ENCODE measurements around the gene ATP6V0E2. TPM values are rescaled to one million over a fixed set of nuclear protein-coding genes. Genes with fewer than 3 reads are reported as not detected.

The ATP6V0E2 gene
- total and polyA plus RNA-seq, 12 donors: 17.5 to 101 (median 32.0) TPM

- 88 to 92% (median 91%) methylated on average over 13 to 16 of the region's 16 CpGs for WGBS, 4 donors
- Histone ChIP-seq H3K9me3 (replicated peaks in 1 of 3) (no peaks in the 10 kb centered on the region), H3K4me3 (no peak overlapping the region), H3K4me1 (replicated peaks in 1 of 2) (peaks cover 9 to 11% of the 10 kb centered on the region in 2 donors), H3K36me3 (replicated peaks in 1 of 2) (no peaks in the 10 kb centered on the region), H3K27ac (no peak overlapping the region), H3K27me3 (no peaks in the 10 kb centered on the region)
- intact Hi-C loops (cut with DNase I): no loop called here
- no peak for TF ChIP-seq CTCF (IDR thresholded peaks at IDR 0.05)
- no peak for TF ChIP-seq POLR2A (IDR thresholded peaks at IDR 0.05)
- peak in 1 of 7 donors; percentile 50 for DNase-seq
Observed at GRCh38 chr7:149877890-149878522, 4.2 kb downstream of the ATP6V0E2 start.

DNA sequence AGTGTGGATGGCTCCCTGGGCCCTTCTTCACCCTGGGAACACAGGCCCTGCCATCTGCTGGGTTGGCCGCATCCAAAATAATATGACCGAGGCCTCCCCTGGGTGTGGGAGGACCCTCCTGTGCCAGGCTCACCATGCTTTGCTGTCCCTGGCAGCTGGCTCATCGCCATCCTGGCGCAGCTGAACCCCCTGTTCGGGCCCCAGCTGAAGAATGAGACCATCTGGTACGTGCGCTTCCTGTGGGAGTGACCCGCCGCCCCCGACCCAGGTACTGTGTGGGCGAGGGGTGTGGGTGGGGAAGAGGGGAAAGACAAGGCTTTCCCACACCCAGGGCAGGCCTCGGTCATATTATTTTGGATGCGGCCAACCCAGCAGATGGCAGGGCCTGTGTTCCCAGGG, 4.8 kb downstream of the ATP6V0E2 start:
- TF ChIP-seq POLR2A (IDR thresholded peaks at IDR 0.05): no peak
- TF ChIP-seq CTCF (IDR thresholded peaks at IDR 0.05): no peak
- WGBS, 4 donors: 88 to 90% (median 89%) methylated on average over 5 to 13 of the region's 13 CpGs
- H3K9me3 ChIP-seq (replicated peaks in 1 of 3): no peaks in the 10 kb centered on the region
- peak in 1 of 7 donors; percentile 19 for DNase-seq
- peaks cover 8 to 15% of the 10 kb centered on the region in 2 donors for H3K4me1 ChIP-seq (replicated peaks in 1 of 2)
- no peaks in the 10 kb centered on the region for H3K27me3 ChIP-seq
- no peak overlapping the region for H3K4me3 ChIP-seq
- no peaks in the 10 kb centered on the region for H3K36me3 ChIP-seq (replicated peaks in 1 of 2)
- no peak overlapping the region for H3K27ac ChIP-seq
- intact Hi-C loops (cut with DNase I): no loop called here

DNA sequence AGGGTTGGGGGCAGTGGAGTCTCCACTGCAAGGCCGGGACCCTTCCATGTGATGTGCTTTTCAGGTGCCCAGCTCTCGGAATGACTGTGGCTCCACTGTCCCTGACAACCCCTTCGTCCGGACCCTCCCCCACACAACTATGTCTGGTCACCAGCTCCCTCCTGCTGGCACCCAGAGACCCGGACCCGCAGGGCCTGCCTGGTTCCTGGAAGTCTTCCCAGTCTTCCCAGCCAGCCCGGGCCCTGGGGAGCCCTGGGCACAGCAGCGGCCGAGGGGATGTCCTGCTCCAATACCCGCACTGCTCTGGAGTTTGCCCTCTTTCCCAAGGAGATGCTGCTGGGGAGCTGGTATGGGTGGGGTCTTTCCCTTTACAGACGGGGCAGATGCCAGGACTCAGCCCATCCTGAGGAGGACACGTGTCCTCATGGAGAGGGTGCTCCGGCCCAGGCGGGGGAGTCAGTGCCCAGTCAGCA, 5.5 kb downstream of the ATP6V0E2 start:
- H3K4me1 ChIP-seq (replicated peaks in 1 of 2): peaks cover 4 to 19% of the 10 kb centered on the region in 2 donors
- no peaks in the 10 kb centered on the region for H3K36me3 ChIP-seq (replicated peaks in 1 of 2)
- intact Hi-C loops (cut with DNase I): no loop called here
- H3K27me3 ChIP-seq: no peaks in the 10 kb centered on the region
- no peaks in the 10 kb centered on the region for H3K9me3 ChIP-seq (replicated peaks in 1 of 3)
- no peak overlapping the region for H3K4me3 ChIP-seq
- TF ChIP-seq CTCF (IDR thresholded peaks at IDR 0.05): no peak
- TF ChIP-seq POLR2A (IDR thresholded peaks at IDR 0.05): no peak
- WGBS, 4 donors: 77 to 92% (median 88%) methylated on average over 7 to 14 of the region's 14 CpGs
- peak in 1 of 7 donors; percentile 13 for DNase-seq
- H3K27ac ChIP-seq: no peak overlapping the region

DNA sequence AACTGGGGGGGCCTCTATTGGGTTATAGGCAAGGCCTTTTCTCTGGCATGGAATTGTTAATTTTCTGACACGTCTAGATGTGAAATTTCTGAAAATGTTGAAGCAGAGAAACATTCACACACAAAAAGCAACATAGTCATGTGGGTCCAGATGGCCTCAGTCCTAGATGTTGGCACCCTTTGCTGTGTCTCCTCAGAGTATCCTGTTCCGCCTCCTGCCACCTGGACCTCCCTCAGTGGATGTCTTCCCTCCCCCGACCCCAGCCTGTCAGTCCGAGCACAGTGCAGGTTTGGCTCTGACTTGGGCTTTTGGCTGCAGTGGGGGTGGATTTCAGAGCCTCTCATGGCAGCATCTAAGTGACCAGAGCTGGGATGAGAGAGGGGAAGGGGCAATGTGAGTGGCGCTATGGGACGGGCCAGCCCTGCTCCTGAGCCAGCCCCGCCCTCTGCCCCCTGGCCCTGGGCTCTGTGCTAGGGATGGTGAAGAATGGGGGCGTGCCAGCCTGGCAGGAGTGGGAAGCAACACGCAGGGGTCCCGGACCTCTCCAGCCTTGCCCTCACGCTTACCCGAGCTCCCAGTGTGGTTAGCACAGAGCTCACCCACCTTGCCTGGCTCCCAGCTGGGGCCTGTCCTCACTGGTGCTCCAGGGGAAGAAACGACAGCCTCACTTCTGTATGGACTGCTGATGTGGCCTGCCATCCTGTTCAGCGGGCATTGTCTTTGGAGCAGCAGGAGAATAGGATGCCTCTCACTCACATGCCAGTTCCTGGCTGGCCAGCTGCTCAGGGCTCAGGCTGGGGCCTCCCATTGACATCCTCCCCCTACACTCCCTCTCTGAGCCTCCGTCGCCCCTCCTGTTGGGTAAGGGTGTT, 6.2 kb downstream of the ATP6V0E2 start:
- no peaks in the 10 kb centered on the region for H3K27me3 ChIP-seq
- H3K9me3 ChIP-seq (replicated peaks in 1 of 3): no peaks in the 10 kb centered on the region
- H3K4me3 ChIP-seq: no peak overlapping the region
- no peak overlapping the region for H3K27ac ChIP-seq
- DNase-seq: peak in 2 of 7 donors; percentile 16 to 49
- 87 to 91% (median 89%) methylated on average over 10 to 16 of the region's 16 CpGs for WGBS, 4 donors
- TF ChIP-seq POLR2A (IDR thresholded peaks at IDR 0.05): no peak
- no peak for TF ChIP-seq CTCF (IDR thresholded peaks at IDR 0.05)
- intact Hi-C loops (cut with DNase I): no loop called here
- peaks cover 0 to 17% of the 10 kb centered on the region in 2 donors for H3K4me1 ChIP-seq (replicated peaks in 1 of 2)
- no peaks in the 10 kb centered on the region for H3K36me3 ChIP-seq (replicated peaks in 1 of 2)
